H9 (cell line): ENCODE measurements around the gene SLC2A4RG. TPM values are rescaled to one million over a fixed set of nuclear protein-coding genes. Genes with fewer than 3 reads are reported as not detected.

Experiments used
- DNase-seq: peaks from one replicate; pipeline ENCODE4 v3.0.0-alpha.2; 2017
- H2AFZ ChIP-seq: one replicate; pipeline ENCODE4 v1.6.1; 2013; ENCODE audit warnings: mild to moderate bottlenecking, low read length, control low read depth, moderate library complexity
- H2AK5ac ChIP-seq: 2 replicates; pipeline ENCODE4 v1.6.1; 2013; ENCODE audit warnings: low read length, control low read depth, mixed read lengths; ENCODE audit not compliant: insufficient read length
- H2BK120ac ChIP-seq: one replicate; pipeline ENCODE4 v1.6.1; 2013; ENCODE audit warnings: low read depth, mild to moderate bottlenecking, low read length, control low read depth, inconsistent platforms; ENCODE audit not compliant: poor library complexity, severe bottlenecking
- H2BK12ac ChIP-seq: 2 replicates; pipeline ENCODE4 v1.6.1; 2013; ENCODE audit warnings: low read length, control low read depth, mixed read lengths, low read depth; ENCODE audit not compliant: insufficient read length
- H2BK15ac ChIP-seq: 2 replicates; pipeline ENCODE4 v1.6.1; 2013; ENCODE audit warnings: low read depth, low read length, control low read depth
- H2BK20ac ChIP-seq: one replicate; pipeline ENCODE4 v1.6.1; 2013; ENCODE audit warnings: low read depth, mild to moderate bottlenecking, low read length, control low read depth, inconsistent platforms; ENCODE audit not compliant: poor library complexity, severe bottlenecking
- H2BK5ac ChIP-seq: 2 replicates; pipeline ENCODE4 v1.6.1; 2013; ENCODE audit warnings: low read length, control low read depth, mixed read lengths; ENCODE audit not compliant: insufficient read length
- H3K14ac ChIP-seq: 2 replicates; pipeline ENCODE4 v1.6.1; 2013; ENCODE audit warnings: low read length, control low read depth; ENCODE audit not compliant: insufficient read depth
- H3K18ac ChIP-seq: 2 replicates; pipeline ENCODE4 v1.6.1; 2013; ENCODE audit warnings: low read depth, mild to moderate bottlenecking, mixed read lengths, low read length, control low read depth; ENCODE audit not compliant: insufficient read length
- H3K23ac ChIP-seq: 2 replicates; pipeline ENCODE4 v1.6.1; 2013; ENCODE audit warnings: low read length, control low read depth, mixed read lengths, low read depth; ENCODE audit not compliant: insufficient read length
- H3K23me2 ChIP-seq: 2 replicates; pipeline ENCODE4 v1.6.1; 2013; ENCODE audit warnings: low read depth, mild to moderate bottlenecking, mixed read lengths, low read length, control low read depth; ENCODE audit not compliant: insufficient read length, poor library complexity, severe bottlenecking
- H3K27ac ChIP-seq: 2 replicates; pipeline ENCODE4 v1.5.1; 2013; ENCODE audit warnings: low read length, control low read depth, mixed read lengths, low read depth; ENCODE audit not compliant: insufficient read length
- H3K27me3 ChIP-seq: 2 replicates; pipeline ENCODE4 v1.6.1; 2013; ENCODE audit warnings: low read length, control low read depth, inconsistent platforms; ENCODE audit not compliant: insufficient read depth
- H3K4ac ChIP-seq: 2 replicates; pipeline ENCODE4 v1.6.1; 2013; ENCODE audit warnings: low read depth, mild to moderate bottlenecking, control low read depth, inconsistent platforms, low read length, moderate library complexity
- H3K4me1 ChIP-seq: 2 replicates; pipeline ENCODE4 v1.6.1; 2013; ENCODE audit warnings: low read length, control low read depth, inconsistent platforms; ENCODE audit not compliant: insufficient read depth
- H3K4me2 ChIP-seq: 2 replicates; pipeline ENCODE4 v1.6.1; 2013; ENCODE audit warnings: low read length, control low read depth, mixed read lengths; ENCODE audit not compliant: insufficient read length, insufficient read depth
- H3K56ac ChIP-seq: 2 replicates; pipeline ENCODE4 v1.6.1; 2013; ENCODE audit warnings: low read depth, mild to moderate bottlenecking, mixed read lengths, low read length, control low read depth; ENCODE audit not compliant: insufficient read length
- H3K79me1 ChIP-seq: 2 replicates; pipeline ENCODE4 v1.6.1; 2013; ENCODE audit warnings: low read depth, mild to moderate bottlenecking, moderate library complexity, low read length, control low read depth, inconsistent platforms; ENCODE audit not compliant: insufficient read depth, poor library complexity, severe bottlenecking
- H3K79me2 ChIP-seq: 2 replicates; pipeline ENCODE4 v1.6.1; 2013; ENCODE audit warnings: low read length, control low read depth, inconsistent platforms; ENCODE audit not compliant: insufficient read depth
- H3K9ac ChIP-seq: 2 replicates; pipeline ENCODE4 v1.6.1; 2013; ENCODE audit warnings: low read length, control low read depth, mixed read lengths; ENCODE audit not compliant: insufficient read length; ENCODE audit errors: extremely low read depth
- H3K9me3 ChIP-seq: one replicate; pipeline ENCODE4 v1.6.1; 2013; ENCODE audit warnings: low read depth, low read length, inconsistent platforms; ENCODE audit not compliant: control insufficient read depth
- H3T11ph ChIP-seq: one replicate; pipeline ENCODE4 v1.6.1; 2013; ENCODE audit warnings: mild to moderate bottlenecking, low read length, control low read depth, inconsistent platforms
- H4K20me1 ChIP-seq: one replicate; pipeline ENCODE4 v1.6.1; 2013; ENCODE audit not compliant: control insufficient read depth, insufficient read length, insufficient read depth
- H4K5ac ChIP-seq: 2 replicates; pipeline ENCODE4 v1.6.1; 2013; ENCODE audit warnings: low read depth, mild to moderate bottlenecking, mixed read lengths, low read length, control low read depth; ENCODE audit not compliant: insufficient read length
- H4K8ac ChIP-seq: replicated peaks from 2 replicates; pipeline ENCODE4 v1.6.1; 2013; ENCODE audit warnings: low read length, control low read depth, mixed read lengths, low read depth; ENCODE audit not compliant: insufficient read length
- H4K91ac ChIP-seq: 2 replicates; pipeline ENCODE4 v1.6.1; 2013; ENCODE audit warnings: low read depth, mild to moderate bottlenecking, moderate library complexity, mixed read lengths, low read length, control low read depth; ENCODE audit not compliant: insufficient read length
- H3K27ac Mint-ChIP-seq, 3 experiments: 2 replicates in 2 of 3; 3 replicates in 1 of 3; pipeline ENCODE4 v1.8.0; 2020 to 2021; ENCODE audit warnings: mixed read lengths in 3 of 3, mild to moderate bottlenecking in 1 of 3, moderate library complexity in 1 of 3
- H3K27me3 Mint-ChIP-seq: 2 replicates; pipeline ENCODE4 v1.8.0; 2021; ENCODE audit warnings: low read depth, mild to moderate bottlenecking, moderate library complexity, mixed read lengths
- H3K36me3 Mint-ChIP-seq, 3 experiments: 2 replicates in 2 of 3; 3 replicates in 1 of 3; pipeline ENCODE4 v1.8.0; 2020 to 2021; ENCODE audit warnings: low read depth in 3 of 3, mixed read lengths in 3 of 3; ENCODE audit not compliant: insufficient read depth in 1 of 3
- H3K4me1 Mint-ChIP-seq, 2 experiments: 2 replicates each; pipeline ENCODE4 v1.8.0; 2020; ENCODE audit warnings: mixed read lengths in 2 of 2
- H3K4me3 Mint-ChIP-seq, 2 experiments: 2 replicates in 1 of 2; 3 replicates in 1 of 2; pipeline ENCODE4 v1.8.0; 2020 to 2021; ENCODE audit warnings: mild to moderate bottlenecking in 2 of 2, mixed read lengths in 2 of 2, moderate library complexity in 1 of 2
- H3K9me3 Mint-ChIP-seq, 2 experiments: 2 replicates in 1 of 2; 3 replicates in 1 of 2; pipeline ENCODE4 v1.8.0; 2020; ENCODE audit warnings: mild to moderate bottlenecking in 2 of 2, mixed read lengths in 2 of 2, moderate library complexity in 1 of 2
- CTCF ChIP-seq: fragments of 200-600 bp; sonication (generic); conservative IDR thresholded peaks from 3 replicates; pipeline ENCODE4 v1.8.0; 2021; ENCODE audit warnings: antibody characterized with exemption, mild to moderate bottlenecking
- WGBS: extraction: QIAGEN DNeasy Blood & Tissue Kit; methylation state at CpG from one replicate; pipeline ENCODE4 v1.1.7; 2013; ENCODE audit warnings: missing lambda C conversion rate, low lambda C conversion rate, mixed read lengths; ENCODE audit not compliant: insufficient read length; ENCODE audit errors: extremely low coverage; 5-methylcytosine and 5-hydroxymethylcytosine counted together
- total RNA-seq: library from RNA; stranded (reverse); gene quantifications from 2 replicates; pipeline ENCODE4 v1.2.1, GENCODE V29; 2021

Gene SLC2A4RG
- total RNA-seq, 1 experiment from 2014 or later: 43.9 TPM

GRCh38 chr20:63792866-63793265 is 53.3 kb downstream of the SLC2A4RG start:
- H3K9me3 ChIP-seq: no peaks in the 10 kb centered on the region

More at GRCh38 chr20:63792866-63793265, 53.3 kb downstream of the SLC2A4RG start:
- no peak for DNase-seq
- Histone ChIP-seq H3K56ac (no peak overlapping the region), H3K27ac (no peak overlapping the region), H3K4me2 (no peak overlapping the region), H3K27me3 (no peaks in the 10 kb centered on the region), H2AK5ac (no peak overlapping the region), H2BK120ac (no peak overlapping the region), H3K9ac (no peak overlapping the region), H4K8ac (no peak overlapping the region), H3K79me1 (peaks cover 5% of the 10 kb centered on the region), H3T11ph (no peak overlapping the region), H2BK12ac (no peak overlapping the region), H3K18ac (no peak overlapping the region), H3K23me2 (no peaks in the 10 kb centered on the region), H3K14ac (no peak overlapping the region; the same call in 1 of the 2 replicates), H4K5ac (no peak overlapping the region), H3K23ac (no peak overlapping the region), H2AFZ (no peak overlapping the region), H4K20me1 (no peaks in the 10 kb centered on the region), H4K91ac (no peak overlapping the region), H2BK15ac (no peak overlapping the region), H3K4me1 (no peaks in the 10 kb centered on the region), H3K4ac (no peak overlapping the region), H3K79me2 (no peaks in the 10 kb centered on the region), H2BK5ac (no peak overlapping the region), H2BK20ac (no peak overlapping the region)
- peaks cover 7 to 10% of the 10 kb centered on the region in 2 experiments; a peak in 3 of 4 replicates for H3K4me1 Mint-ChIP-seq
- TF ChIP-seq CTCF: no peak
- H3K36me3 Mint-ChIP-seq: peaks cover 0 to 21% (median 20%) of the 10 kb centered on the region in 3 experiments; a peak in 5 of 7 replicates
- no peak overlapping the region for H3K4me3 Mint-ChIP-seq
- no peak overlapping the region for H3K27ac Mint-ChIP-seq
- H3K27me3 Mint-ChIP-seq: peaks cover 2% of the 10 kb centered on the region; the same call in 1 of the 2 replicates
- WGBS: no CpG with 5 or more reads among the region's 20 CpGs
- H3K9me3 Mint-ChIP-seq: no peaks in the 10 kb centered on the region; a peak in 1 of 5 replicates

Other genes with a start within 250 kb of the SLC2A4RG start
- 25.8 and 27.4 TPM in 2 replicates for gene EEF1A2, start 240.7 kb upstream of the SLC2A4RG start, total RNA-seq
- gene PPDPF, start 219.0 kb upstream of the SLC2A4RG start, total RNA-seq: 149 and 153 TPM in 2 replicates
- gene PTK6, start 202.4 kb upstream of the SLC2A4RG start, total RNA-seq: 0.44 and 0.46 TPM in 2 replicates
- 0.70 and 0.79 TPM in 2 replicates for gene SRMS, start 192.0 kb upstream of the SLC2A4RG start, total RNA-seq
- 2.5 and 2.7 TPM in 2 replicates for gene FNDC11, start 185.6 kb upstream of the SLC2A4RG start, total RNA-seq
- gene HELZ2, start 165.5 kb upstream of the SLC2A4RG start, total RNA-seq: 27.9 and 29.3 TPM in 2 replicates
- 14.3 and 14.8 TPM in 2 replicates for gene GMEB2, start 112.7 kb upstream of the SLC2A4RG start, total RNA-seq
- gene STMN3, start 86.4 kb upstream of the SLC2A4RG start, total RNA-seq: 54.0 and 58.4 TPM in 2 replicates
- 33.4 and 36.5 TPM in 2 replicates for gene RTEL1, start 81.5 kb upstream of the SLC2A4RG start, total RNA-seq
- 0.86 TPM in 1 of 2 replicates, not detected in the other for gene TNFRSF6B, start 43.1 kb upstream of the SLC2A4RG start, total RNA-seq
- gene ARFRP1, start 31.8 kb upstream of the SLC2A4RG start, total RNA-seq: 39.5 and 42.7 TPM in 2 replicates
- gene ZGPAT, start 31.7 kb upstream of the SLC2A4RG start, total RNA-seq: 25.5 and 27.6 TPM in 2 replicates
- gene LIME1, start 3.1 kb upstream of the SLC2A4RG start, total RNA-seq: 12.8 and 13.5 TPM in 2 replicates
- gene ZBTB46, start 91.5 kb downstream of the SLC2A4RG start, total RNA-seq: 27.1 and 27.3 TPM in 2 replicates
- gene ABHD16B, start 121.7 kb downstream of the SLC2A4RG start, total RNA-seq: not detected in 2 replicates
- gene TPD52L2, start 125.5 kb downstream of the SLC2A4RG start, total RNA-seq: 94.1 and 98.4 TPM in 2 replicates
- gene DNAJC5, start 155.3 kb downstream of the SLC2A4RG start, total RNA-seq: 42.9 and 43.0 TPM in 2 replicates
- 35.6 and 40.9 TPM in 2 replicates for gene UCKL1, start 216.6 kb downstream of the SLC2A4RG start, total RNA-seq
- 43.8 and 46.0 TPM in 2 replicates for gene ZNF512B, start 230.2 kb downstream of the SLC2A4RG start, total RNA-seq
- gene SAMD10, start 239.9 kb downstream of the SLC2A4RG start, total RNA-seq: 5.2 and 5.7 TPM in 2 replicates
- gene PRPF6, start 241.4 kb downstream of the SLC2A4RG start, total RNA-seq: 87.9 and 91.3 TPM in 2 replicates